GM21526 (cell line): ENCODE results near the gene CREM.
A peak's percentile ranks its signal among the peaks of the same experiment; 100 is the strongest.

Experiments
- ATAC-seq: cut with Tn5 transposase; IDR thresholded peaks from one replicate; pipeline ENCODE4 v1.9.1; 2021; ENCODE audit warnings: moderate library complexity; ENCODE audit not compliant: unreplicated experiment, low FRiP score

Gene CREM

DNA sequence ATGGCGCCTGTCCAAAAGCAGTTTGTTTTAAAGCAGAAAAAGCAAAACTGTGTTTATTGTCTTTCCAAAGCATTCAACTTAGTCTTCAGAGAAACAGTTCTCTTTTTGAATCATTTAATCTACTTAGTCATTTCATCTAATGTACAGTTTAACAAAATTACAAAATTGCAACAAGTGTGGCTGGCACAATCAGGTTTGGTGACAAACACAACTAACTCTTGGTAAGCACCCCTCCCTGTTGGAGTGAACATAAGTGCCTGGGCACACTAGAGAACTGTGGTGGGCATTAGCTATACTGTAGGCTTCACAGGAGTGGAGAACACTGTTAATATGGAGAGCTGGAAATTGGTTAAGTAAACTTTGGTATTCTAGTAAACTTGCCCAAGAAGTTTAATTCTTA, 6.9 kb downstream of the CREM start:
- ATAC-seq: no peak

DNA sequence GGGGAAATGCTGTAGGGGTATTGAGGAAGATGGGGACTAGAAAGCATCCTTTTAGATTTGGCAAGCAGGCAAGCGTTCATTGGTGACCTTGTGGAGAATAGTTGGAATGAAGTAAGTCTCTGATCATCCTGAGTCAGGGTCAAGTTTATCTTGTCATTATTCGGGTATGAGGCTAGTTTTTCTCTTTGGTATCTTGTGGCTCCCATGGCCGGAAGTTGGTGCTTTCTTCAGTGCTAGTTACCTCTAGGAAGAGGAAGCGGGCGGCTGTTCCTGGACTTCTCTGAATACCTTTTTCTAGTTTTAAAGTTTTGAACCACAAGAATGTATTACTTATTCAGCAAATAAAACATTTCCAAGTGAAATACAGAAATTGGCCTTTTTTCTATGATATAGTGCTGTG, 9.2 kb downstream of the CREM start:
- ATAC-seq: no peak

DNA sequence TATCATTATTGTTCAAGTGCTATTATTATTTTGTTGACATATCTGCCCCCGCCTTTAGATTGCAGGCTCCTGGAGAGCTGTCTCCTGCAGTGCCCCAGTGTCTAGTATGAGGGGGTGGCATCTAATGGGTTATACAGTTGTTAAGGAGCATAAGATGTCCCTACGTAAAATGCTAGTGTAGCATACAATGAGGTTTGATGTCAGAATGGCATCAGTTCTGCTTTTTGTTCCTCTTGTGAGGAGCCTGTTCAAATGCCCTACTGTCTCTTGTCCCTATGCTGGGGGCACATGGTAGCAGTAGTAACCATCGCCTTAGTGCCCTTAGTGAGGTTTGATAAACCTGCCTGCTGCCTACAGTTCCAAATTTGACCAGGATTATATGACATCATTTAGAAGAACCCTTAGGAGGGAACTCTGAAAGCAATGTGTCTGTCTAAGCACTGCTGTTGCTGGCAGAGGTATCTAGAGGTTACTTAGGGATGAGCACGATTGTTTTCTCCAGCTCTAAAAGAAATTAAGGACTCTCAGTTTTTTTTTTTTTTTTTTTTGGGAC, 9.7 kb downstream of the CREM start:
- peak; percentile 49 for ATAC-seq

DNA sequence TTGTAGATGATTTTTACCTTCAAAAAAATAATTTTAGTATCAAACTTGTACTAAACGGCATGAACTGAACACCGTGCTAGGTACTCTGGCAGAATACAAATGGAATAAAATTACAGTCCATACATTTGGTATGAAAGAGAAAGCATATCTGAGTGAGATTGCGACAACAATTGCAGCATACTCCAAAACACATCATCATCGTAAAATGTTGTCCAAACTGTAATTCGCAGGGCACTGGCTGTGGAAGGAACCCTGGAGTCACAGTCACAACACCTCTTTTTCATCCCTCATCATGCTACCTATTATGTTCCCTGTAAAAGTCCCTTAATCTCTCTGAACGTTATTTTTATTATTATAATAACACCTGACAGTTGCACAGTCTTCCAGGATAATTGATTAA, 13.5 kb downstream of the CREM start:
- no peak for ATAC-seq

DNA sequence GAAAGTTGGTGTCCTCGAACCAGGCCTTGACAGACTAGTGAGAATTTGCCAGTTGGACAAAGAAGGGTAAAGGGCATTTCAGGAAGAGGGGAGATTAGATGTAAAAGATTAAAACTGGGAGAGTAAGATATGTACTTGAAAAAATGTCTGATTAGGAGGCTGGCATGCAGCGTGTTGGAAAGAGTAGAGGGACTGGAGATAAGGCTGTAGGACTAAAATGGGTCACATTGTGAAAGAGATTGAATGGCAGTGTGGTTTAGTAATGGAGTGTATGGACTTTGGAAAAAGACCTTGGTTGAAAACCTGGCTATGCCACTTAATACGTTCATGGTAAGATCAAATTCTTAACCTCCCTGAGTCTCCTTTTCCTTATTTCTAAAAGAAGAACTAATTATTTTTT, 14.1 kb downstream of the CREM start:
- ATAC-seq: no peak

DNA sequence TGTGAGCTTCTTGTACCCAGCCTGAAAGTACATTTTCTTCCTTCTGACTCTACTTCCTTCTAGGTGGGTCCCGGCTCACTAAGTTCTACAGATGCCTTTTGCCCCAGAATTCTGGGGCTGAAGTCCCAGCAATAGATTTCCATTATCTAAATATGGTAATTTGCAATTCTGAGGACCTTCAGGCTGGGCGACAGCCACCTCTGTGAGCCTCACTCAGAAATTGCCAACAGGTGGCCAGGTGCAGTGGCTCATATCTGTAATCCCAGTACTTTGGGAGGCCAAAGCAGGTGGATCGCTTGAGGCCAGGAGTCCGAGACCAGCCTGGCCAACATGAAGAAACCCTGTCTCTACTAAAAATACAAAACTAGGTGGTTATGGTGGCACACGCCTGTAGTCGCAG, 23.7 kb downstream of the CREM start:
- no peak for ATAC-seq

DNA sequence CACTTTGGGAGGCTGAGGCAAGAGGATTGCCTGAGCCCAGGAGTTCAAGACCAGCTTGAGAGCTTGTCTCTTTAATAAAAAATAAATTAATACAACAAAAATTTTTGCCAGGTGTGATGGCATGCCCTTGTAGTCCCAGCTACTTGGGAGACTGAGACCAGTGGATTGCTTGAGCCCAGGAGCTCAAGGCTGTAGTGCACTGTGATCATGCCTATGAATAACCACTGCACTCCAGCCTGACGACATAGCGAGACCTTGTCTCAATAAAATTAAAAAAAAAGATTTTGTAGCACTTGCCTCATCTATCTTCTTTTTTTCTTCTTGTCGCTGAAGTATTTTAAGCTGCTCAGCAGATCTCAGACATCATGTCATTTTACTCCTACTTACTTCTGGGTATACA, 26.3 kb downstream of the CREM start:
- ATAC-seq: no peak

DNA sequence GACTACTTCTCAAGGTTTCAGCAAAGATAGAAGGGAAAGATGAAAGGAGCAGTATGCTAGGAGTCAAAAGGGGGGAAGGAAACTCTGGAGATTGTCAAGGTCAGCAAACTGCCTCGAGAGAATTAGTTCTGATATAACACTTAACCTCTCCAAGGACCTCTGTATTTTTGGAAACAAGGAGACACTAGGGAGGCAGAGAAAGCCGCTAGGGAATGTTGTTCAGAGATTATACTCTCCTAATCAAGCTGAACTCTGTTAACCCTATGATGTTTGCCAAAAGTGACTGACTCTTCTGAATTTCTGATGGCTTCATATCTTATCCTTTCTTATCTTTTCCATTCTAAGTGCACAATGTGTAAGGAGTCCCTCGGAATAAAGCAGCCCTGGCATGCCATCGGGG, 27.1 kb downstream of the CREM start:
- ATAC-seq: no peak

DNA sequence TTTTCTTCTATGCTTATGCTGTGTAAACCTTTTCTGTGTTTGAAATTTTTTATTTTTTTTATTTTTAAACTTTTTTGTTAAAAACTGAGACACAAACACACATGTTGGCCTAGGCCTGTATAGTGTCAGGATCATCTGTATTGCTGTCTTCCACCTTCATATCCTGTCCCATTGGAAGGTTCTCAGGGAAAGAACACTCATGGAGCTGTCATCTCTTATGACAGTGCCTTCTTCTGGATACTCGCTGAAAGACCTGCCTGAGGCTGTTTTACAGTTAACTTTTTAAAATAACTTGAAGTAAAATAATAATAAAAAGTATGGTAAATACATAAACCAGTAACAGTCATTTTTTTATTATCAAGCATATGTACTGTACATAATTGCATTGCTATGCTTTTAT, 34.1 kb downstream of the CREM start:
- ATAC-seq: no peak

DNA sequence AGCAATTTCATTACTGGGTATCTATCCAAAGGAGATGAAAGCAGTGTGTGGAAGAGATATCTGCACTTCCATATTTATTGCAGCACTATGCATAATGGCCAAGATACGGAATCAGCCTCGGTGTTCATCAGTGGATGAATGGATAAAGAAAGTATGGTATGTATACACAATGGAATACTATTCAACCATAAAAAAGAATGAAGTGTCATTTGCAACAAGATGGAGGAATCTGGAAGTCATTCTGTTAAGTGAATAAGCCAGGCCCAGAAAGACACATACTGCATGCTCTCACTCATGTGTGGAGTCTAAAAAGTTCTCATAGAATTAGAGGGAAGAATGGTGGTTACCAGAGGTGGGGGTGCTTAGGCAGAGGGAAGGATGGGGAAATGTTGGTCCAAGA, 35.3 kb downstream of the CREM start:
- ATAC-seq: no peak

DNA sequence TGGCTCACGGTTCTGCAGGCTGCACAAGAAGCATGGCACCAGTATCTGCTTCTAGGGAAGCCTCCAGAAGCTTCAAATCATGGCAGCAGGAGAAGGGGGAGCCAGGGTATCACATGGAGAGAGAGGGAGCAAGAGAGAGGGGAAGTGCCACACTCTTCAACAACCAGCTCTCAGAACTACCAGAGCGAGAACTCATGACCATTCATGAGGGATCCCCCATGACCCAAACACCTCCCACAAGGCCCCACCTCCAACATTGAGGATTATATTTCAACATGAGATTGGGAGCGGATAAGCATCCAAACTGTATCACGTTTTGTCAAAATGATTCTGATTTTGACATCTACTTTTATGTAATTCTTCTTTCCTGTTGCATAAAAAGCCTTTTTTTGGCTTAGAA, 38.5 kb downstream of the CREM start:
- ATAC-seq: no peak

DNA sequence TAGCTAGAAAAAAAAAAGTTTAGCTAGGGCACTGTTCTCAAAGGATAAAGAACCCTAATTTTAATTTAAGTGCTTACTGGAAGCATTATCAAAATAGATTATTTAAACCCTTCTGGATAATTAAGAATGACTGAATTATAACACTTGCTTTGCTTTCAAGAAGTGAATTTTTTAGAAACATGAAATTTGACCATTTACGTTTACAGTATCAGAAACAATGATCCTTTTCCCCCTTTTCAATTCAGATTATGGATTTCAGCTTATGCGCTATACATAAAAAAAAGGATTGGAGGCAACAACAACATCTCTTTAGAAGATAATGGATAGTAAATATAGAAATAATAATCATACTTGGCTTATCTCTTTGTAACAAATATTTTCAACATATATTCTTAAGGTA, 39.2 kb downstream of the CREM start:
- ATAC-seq: no peak

DNA sequence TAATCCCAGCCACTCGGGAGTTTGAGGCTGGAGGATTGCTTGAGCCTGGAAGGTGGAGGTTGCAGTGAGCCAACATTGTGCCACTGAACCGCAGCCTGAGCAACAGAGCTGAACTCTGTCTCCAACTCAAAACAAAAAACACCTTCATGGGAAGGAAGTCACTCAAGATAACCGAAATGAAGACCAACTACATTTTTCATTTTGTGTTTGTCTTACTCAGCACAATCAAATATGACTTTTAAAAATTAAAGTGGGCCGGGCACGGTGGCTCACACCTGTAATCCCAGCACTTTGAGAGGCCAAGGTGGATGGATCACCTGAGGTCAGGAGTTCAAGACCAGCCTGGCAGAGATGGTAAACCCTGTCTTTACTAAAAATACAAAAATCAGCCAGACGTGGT, 40.0 kb downstream of the CREM start:
- no peak for ATAC-seq

DNA sequence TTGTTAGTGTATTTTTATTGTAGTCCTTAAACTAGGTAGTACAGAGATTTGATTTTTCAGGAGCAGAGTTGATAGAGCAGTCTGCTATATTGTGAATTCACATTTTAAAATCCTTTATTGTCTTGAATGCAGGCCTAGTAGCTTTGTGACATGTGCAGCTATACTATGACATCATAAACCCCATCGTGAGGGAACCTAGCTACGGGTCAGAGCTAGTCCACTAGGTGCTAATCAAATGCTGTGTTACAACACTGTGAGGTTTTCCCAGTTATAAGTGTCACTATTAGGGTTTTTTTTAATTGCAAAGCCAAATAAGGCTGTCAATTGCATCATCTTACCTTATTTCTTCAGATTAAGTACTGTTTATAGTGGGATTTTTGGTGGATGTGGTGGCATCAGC, 40.7 kb downstream of the CREM start:
- ATAC-seq: no peak

DNA sequence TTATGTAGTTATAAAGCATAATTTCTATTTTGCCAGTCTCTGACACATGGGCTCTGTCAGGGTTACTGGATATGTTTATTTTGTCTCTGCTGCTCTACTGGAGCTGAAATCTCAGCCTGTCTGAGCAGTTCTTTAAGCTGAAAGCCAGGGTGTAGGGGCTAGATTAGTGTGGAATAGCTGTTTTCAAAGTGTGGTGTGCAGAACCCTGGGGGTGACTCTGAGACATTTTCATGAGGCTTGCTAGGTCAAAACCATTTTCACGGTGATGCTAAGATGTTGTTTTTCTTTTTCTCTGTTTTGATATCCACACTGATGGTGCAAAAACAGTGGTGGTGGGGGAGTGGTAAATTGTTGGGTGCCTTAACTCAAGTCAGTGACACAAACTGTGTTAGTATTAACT, 45.5 kb downstream of the CREM start:
- no peak for ATAC-seq

DNA sequence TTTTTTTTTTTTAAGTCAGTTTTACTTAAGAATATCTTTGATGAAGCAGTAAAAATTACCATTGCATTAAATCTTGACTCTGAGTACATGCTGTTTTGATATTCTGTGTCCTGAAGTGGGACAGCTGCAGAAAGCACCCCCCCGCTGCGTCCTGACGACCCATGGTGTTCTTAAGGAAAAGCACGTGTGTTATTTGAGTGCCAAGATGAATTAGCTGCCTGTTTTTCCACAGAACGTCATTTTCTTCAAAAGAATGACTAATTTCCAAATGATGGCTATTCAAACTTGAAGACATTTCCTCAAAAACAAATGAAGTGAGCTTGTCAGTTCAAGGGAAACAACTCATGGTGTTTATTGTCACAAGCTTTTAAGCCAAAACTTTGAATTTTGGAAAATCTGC, 45.9 kb downstream of the CREM start:
- no peak for ATAC-seq

DNA sequence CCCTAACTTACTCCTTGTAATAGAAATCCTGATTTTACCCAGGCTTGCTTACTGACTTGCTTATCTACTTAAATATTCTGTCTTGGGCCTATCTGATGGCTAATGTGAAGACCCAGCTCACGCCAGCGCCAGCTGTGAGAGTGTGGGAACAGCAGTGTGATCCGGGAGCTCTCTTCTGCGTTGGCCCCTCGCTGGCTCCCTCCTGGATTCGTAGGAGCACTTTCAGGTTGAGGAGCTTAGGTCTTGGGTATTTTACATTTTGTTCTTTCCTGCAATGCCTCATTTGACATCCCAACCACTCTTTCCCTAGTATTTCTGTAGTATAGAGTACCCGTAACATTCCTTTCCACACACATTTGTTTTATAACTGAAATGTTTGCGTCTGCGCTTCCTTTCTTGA, 51.7 kb downstream of the CREM start:
- no peak for ATAC-seq

DNA sequence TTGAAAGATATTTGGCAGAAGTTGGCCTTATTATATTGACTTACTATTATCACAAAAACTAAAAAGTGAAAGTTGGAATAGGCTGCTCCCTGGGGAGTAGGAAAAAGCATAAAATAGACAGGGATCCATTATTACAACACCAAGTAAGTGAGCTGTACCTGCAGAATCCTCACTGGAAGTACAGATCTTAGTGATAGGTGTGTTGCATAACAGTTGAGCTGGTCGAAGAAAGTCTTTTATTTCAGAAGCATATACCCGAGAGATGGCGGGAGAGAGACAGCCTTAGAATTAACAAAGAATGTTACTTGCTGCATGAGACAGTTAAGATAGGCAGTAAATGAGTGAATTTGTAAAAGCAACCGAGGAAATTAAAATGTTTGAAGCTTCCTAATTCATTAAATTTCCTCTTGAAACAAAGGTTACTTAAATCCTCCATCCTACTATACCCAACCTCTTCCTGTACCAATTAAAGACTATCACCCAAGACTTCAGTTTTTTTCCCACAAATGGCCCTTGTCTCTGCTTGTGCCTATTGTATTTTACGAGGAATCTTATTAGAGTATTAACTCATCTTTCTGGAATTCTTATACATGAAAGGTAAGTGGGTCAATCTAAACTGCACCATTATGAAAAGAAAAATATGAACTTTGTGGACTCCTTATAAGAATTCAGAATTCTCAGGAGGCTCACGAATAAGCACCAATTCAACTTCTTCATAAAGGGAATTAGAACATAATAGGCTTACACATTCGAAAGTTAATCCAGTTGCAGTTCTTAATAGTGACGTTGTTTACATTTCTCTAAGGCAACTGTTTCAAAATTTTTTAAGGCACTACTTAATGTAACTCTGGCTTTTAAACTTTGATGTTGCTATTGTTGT, 56.2 kb downstream of the CREM start:
- ATAC-seq: no peak

DNA sequence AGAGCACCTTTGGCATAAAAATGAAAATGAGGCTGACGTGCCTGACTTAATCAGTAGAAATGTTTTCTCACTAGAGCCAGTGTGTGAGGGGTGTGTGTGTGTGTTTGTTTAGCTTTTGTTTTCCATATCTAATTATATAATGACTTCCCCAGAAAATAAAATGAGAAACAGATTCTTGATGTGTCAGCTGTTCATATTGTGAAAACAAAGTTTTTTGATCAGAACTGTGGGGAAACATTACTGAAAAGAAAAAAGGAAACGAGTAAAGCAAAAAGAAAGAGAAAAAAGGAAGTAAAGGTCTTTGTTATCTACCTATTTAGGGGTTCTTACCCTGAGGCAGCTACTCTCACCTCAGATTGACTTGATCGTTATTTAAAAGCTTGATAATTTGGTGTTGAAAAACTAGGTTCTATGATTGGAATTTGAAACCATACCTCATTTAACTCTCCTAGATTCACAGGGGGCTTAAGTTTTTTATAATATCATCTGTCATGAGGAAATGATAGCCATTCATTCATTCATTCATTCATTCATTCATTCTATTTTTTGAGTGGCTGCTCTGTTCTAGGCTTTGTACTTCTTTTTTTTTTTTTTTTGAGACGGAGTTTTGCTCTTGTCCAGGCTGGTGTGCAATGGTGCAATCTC, 58.0 kb downstream of the CREM start:
- peak; percentile 68 for ATAC-seq

DNA sequence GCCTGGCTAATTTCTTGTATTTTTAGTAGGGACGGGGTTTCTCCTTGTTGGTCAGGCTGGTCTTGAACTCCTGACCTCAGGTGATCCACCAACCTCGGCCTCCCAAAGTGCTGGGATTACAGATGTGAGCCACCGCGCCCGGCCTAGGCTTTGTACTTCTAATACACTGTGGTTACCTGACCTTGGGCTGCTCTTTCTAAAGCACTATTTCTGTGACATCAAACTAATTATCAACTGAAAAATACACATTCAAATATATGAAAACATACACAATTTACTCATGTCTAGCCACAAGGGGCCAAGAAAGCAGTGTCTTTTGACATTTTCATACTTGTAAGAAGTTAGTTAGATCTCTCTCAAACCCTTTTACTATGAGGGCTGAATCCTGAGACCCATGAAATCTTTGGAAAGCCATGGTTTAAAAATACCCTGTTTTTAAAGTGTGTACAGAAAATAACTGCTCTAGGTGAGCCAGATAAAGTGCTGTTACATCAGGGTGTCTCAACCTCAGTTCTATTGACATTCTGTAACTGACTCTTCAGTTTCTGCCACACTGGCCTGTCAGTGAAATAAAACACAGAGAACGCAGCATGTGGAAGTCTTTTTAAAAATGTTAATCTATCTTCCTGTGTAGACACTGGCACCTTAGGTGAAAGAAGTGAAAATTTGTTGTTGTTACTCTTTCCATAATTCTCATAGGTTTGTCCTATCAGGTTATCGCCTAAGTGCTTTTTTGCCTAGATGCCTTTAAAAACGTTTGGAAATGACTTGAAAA, 58.8 kb downstream of the CREM start:
- no peak for ATAC-seq

DNA sequence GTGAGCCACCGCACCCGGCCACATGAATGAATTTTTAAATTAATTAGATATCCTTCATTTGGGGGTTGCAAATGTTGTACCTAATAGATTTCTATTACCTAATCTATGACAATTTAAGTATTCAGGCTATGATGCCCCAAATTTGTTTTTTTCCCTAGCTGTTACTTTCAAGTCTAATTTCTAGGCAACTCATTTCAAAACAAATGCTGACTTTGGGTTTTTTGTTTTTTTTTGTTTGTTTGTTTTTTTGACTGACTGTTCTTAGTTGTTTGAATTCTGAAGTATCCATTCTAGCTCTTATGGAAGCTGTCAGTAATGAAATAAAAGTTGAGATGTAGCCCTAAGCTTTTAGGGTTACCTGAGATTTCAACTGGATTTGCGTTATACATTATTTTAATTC, 62.3 kb downstream of the CREM start:
- ATAC-seq: no peak
